CD8-positive, alpha-beta memory T cell (primary cell): Measurements from ENCODE around the gene FYCO1. TPM values are rescaled to one million over a fixed set of nuclear protein-coding genes. Genes with fewer than 3 reads are reported as not detected.

Experiments used
- CTCF ChIA-PET: fragments of 350-600 bp; sonication (Branson Sonifier 250); formaldehyde crosslinking; loops from one replicate; lab custom pipeline; 2021; ENCODE audit warnings: antibody characterized with exemption; lab: Charles Lee
- POLR2A ChIA-PET: fragments of 350-600 bp; sonication (Branson Sonifier 250); formaldehyde crosslinking; loops from one replicate; lab custom pipeline; 2021; ENCODE audit warnings: antibody characterized with exemption; lab: Charles Lee
- DNase-seq, 5 donors: peaks; one replicate each; pipeline versions ENCODE4 v3.0.0 to v3.0.0-alpha.2; 2020 to 2022; ENCODE audit warnings: mixed read lengths in 1 of 5
- H3K27ac ChIP-seq: one replicate; pipeline ENCODE4 v1.7.0; 2013; ENCODE audit warnings: low read depth, mild to moderate bottlenecking, low read length, moderate library complexity
- H3K27me3 ChIP-seq: 2 replicates; pipeline ENCODE4 v1.7.0; 2013; ENCODE audit warnings: low read length, mild to moderate bottlenecking; ENCODE audit not compliant: insufficient read depth, poor library complexity, severe bottlenecking
- H3K36me3 ChIP-seq: 2 replicates; pipeline ENCODE4 v1.7.0; 2013; ENCODE audit warnings: mild to moderate bottlenecking, low read length, moderate library complexity; ENCODE audit not compliant: insufficient read depth
- H3K4me1 ChIP-seq: 2 replicates; pipeline ENCODE4 v1.7.0; 2013; ENCODE audit warnings: mild to moderate bottlenecking, low read length, moderate library complexity; ENCODE audit not compliant: insufficient read depth
- H3K4me3 ChIP-seq: 2 replicates; pipeline ENCODE4 v1.7.0; 2013; ENCODE audit warnings: mild to moderate bottlenecking, low read length
- H3K9me3 ChIP-seq: 2 replicates; pipeline ENCODE4 v1.7.0; 2013; ENCODE audit warnings: mild to moderate bottlenecking, low read length
- H3K27ac Mint-ChIP-seq, 8 donors: one replicate each; pipeline ENCODE4 v1.8.0; 2020 to 2021; ENCODE audit warnings: mixed read lengths in 8 of 8, mild to moderate bottlenecking in 6 of 8, inconsistent platforms in 3 of 8, moderate library complexity in 3 of 8
- H3K27me3 Mint-ChIP-seq, 2 donors: one replicate each; pipeline ENCODE4 v1.8.0; 2020 to 2021; ENCODE audit warnings: mixed read lengths in 2 of 2, mild to moderate bottlenecking in 1 of 2, moderate library complexity in 1 of 2
- H3K36me3 Mint-ChIP-seq, 3 donors: one replicate each; pipeline ENCODE4 v1.8.0; 2020 to 2021; ENCODE audit warnings: mixed read lengths in 3 of 3, inconsistent platforms in 1 of 3, mild to moderate bottlenecking in 1 of 3
- H3K4me1 Mint-ChIP-seq, 3 donors: one replicate each; pipeline ENCODE4 v1.8.0; 2020 to 2021; ENCODE audit warnings: mixed read lengths in 3 of 3, inconsistent platforms in 1 of 3, mild to moderate bottlenecking in 1 of 3
- H3K4me3 Mint-ChIP-seq, 7 donors: one replicate each; pipeline ENCODE4 v1.8.0; 2020 to 2021; ENCODE audit warnings: mixed read lengths in 7 of 7, mild to moderate bottlenecking in 6 of 7, moderate library complexity in 4 of 7, inconsistent platforms in 2 of 7
- H3K9me3 Mint-ChIP-seq, 5 donors: one replicate each; pipeline ENCODE4 v1.8.0; 2020 to 2022; ENCODE audit warnings: mixed read lengths in 5 of 5, mild to moderate bottlenecking in 3 of 5, moderate library complexity in 2 of 5, inconsistent platforms in 1 of 5
- polyA plus RNA-seq: library from polyadenylated mRNA; unstranded; fragments of 300-500 nt; fragmentation: Illumina TruSeq; gene quantifications from one replicate; pipeline ENCODE4 v1.2.3, GENCODE V29; 2021
- total RNA-seq, 2 experiments: library from RNA; stranded (reverse); gene quantifications; one replicate each; pipeline ENCODE4 v1.2.3, GENCODE V29; 2021

The FYCO1 gene
- total and polyA plus RNA-seq, 3 experiments from 2014 or later, result 11.0 to 13.7 (median 13.4) TPM

- ChIA-PET POLR2A (interaction anchor here (1.1 to 2.2 kb wide), 2 partner anchors 13 to 37 kb away, joined by 3 to 6 read pairs; partner anchors contain the start of gene CXCR6), CTCF (interaction anchor here (1.0 to 2.1 kb wide), 3 partner anchors 10 to 42 kb away, joined by 4 to 6 read pairs (median 5); no protein-coding TSS in a partner anchor)
- Histone ChIP-seq H3K27me3 (no peaks in the 10 kb centered on the region), H3K36me3 (peaks cover 40% of the 10 kb centered on the region), H3K27ac (no peak overlapping the region), H3K9me3 (no peaks in the 10 kb centered on the region), H3K4me1 (peaks cover 60% of the 10 kb centered on the region), H3K4me3 (no peak overlapping the region)
- H3K36me3 Mint-ChIP-seq, result peaks cover 26 to 80% (median 39%) of the 10 kb centered on the region in 3 donors
- peak overlapping the region; percentile 48 to 98 (median 88) for H3K27ac Mint-ChIP-seq
- H3K27me3 Mint-ChIP-seq, result no peaks in the 10 kb centered on the region
- H3K4me3 Mint-ChIP-seq, result peak overlapping the region in 4 of 7 donors; percentile 21 to 48 (median 40)
- no peak for DNase-seq
- H3K4me1 Mint-ChIP-seq, result peaks cover 80 to 100% (median 86%) of the 10 kb centered on the region in 3 donors
- no peaks in the 10 kb centered on the region for H3K9me3 Mint-ChIP-seq
Measured at GRCh38 chr3:45980819-45981218, 14.8 kb downstream of the FYCO1 start.

GRCh38 chr3:45980229-45980813, 15.3 kb downstream of the FYCO1 start:
- H3K27ac Mint-ChIP-seq, result peak overlapping the region; percentile 39 to 98 (median 88)
- no peak overlapping the region for H3K4me3 ChIP-seq
- H3K9me3 Mint-ChIP-seq, result no peaks in the 10 kb centered on the region
- peak in 2 of 5 donors; percentile 31 to 62 for DNase-seq
- CTCF ChIA-PET, result interaction anchor here (0.8 to 2.1 kb wide), 4 partner anchors 11 to 99 kb away, joined by 3 to 6 read pairs (median 4); no protein-coding TSS in a partner anchor
- H3K36me3 Mint-ChIP-seq, result peaks cover 26 to 80% (median 39%) of the 10 kb centered on the region in 3 donors
- H3K4me3 Mint-ChIP-seq, result peak overlapping the region in 5 of 7 donors; percentile 23 to 57 (median 45)
- POLR2A ChIA-PET, result interaction anchor here (1.1 to 2.2 kb wide), 3 partner anchors 14 to 37 kb away, joined by 3 to 6 read pairs (median 3); partner anchors contain the start of gene CXCR6
- peaks cover 41% of the 10 kb centered on the region for H3K36me3 ChIP-seq
- H3K27me3 Mint-ChIP-seq, result peaks cover 0 to 2% of the 10 kb centered on the region in 2 donors
- peaks cover 80 to 100% (median 86%) of the 10 kb centered on the region in 3 donors for H3K4me1 Mint-ChIP-seq
- H3K4me1 ChIP-seq, result peaks cover 65% of the 10 kb centered on the region
- no peak overlapping the region for H3K27ac ChIP-seq
- H3K9me3 ChIP-seq, result no peaks in the 10 kb centered on the region
- no peaks in the 10 kb centered on the region for H3K27me3 ChIP-seq

GRCh38 chr3:45979378-45979777, 16.2 kb downstream of the FYCO1 start:
- ChIA-PET CTCF (interaction anchor here (0.8 to 2.1 kb wide), 3 partner anchors 12 to 100 kb away, joined by 3 to 6 read pairs (median 4); no protein-coding TSS in a partner anchor), POLR2A (interaction anchor here (0.6 to 2.2 kb wide), 3 partner anchors 14 to 128 kb away, joined by 3 to 6 read pairs (median 6); no protein-coding TSS in a partner anchor)
- H3K36me3 ChIP-seq, result peaks cover 44% of the 10 kb centered on the region
- H3K4me1 ChIP-seq, result peaks cover 74% of the 10 kb centered on the region
- H3K36me3 Mint-ChIP-seq, result peaks cover 29 to 80% (median 31%) of the 10 kb centered on the region in 3 donors
- H3K27ac ChIP-seq, result no peak overlapping the region
- H3K27ac Mint-ChIP-seq, result peak overlapping the region; percentile 39 to 98 (median 88)
- H3K27me3 ChIP-seq, result no peaks in the 10 kb centered on the region
- DNase-seq, result no peak
- no peak overlapping the region for H3K4me3 ChIP-seq
- H3K4me3 Mint-ChIP-seq, result peak overlapping the region in 6 of 7 donors; percentile 16 to 89 (median 60)
- no peaks in the 10 kb centered on the region for H3K9me3 Mint-ChIP-seq
- no peaks in the 10 kb centered on the region for H3K9me3 ChIP-seq
- peaks cover 81 to 100% (median 88%) of the 10 kb centered on the region in 3 donors for H3K4me1 Mint-ChIP-seq
- H3K27me3 Mint-ChIP-seq, result peaks cover 0 to 2% of the 10 kb centered on the region in 2 donors

GRCh38 chr3:45978006-45978761, 17.4 kb downstream of the FYCO1 start:
- H3K27me3 ChIP-seq, result no peaks in the 10 kb centered on the region
- Mint-ChIP-seq H3K27me3 (peaks cover 0 to 2% of the 10 kb centered on the region in 2 donors), H3K9me3 (no peaks in the 10 kb centered on the region), H3K27ac (peak overlapping the region; percentile 81 to 98 (median 98)), H3K4me1 (peaks cover 81 to 98% (median 87%) of the 10 kb centered on the region in 3 donors), H3K36me3 (peaks cover 23 to 77% (median 27%) of the 10 kb centered on the region in 3 donors), H3K4me3 (peak overlapping the region; percentile 29 to 91 (median 85))
- H3K4me3 ChIP-seq, result no peak overlapping the region
- DNase-seq, result peak in 3 of 5 donors; percentile 21 to 39 (median 30)
- no peaks in the 10 kb centered on the region for H3K9me3 ChIP-seq
- peaks cover 83% of the 10 kb centered on the region for H3K4me1 ChIP-seq
- POLR2A ChIA-PET, result interaction anchor here (0.7 to 1.8 kb wide), 2 partner anchors 20 to 35 kb away, joined by 4 to 9 read pairs; partner anchors contain the start of gene CXCR6
- CTCF ChIA-PET, result interaction anchor here (1.8 to 2.5 kb wide), 3 partner anchors 10 to 101 kb away, joined by 4 to 7 read pairs (median 6); no protein-coding TSS in a partner anchor
- peaks cover 36% of the 10 kb centered on the region for H3K36me3 ChIP-seq
- H3K27ac ChIP-seq, result no peak overlapping the region

GRCh38 chr3:45976191-45977091, 19.2 kb downstream of the FYCO1 start:
- Histone ChIP-seq H3K4me1 (peaks cover 92% of the 10 kb centered on the region), H3K27me3 (no peaks in the 10 kb centered on the region), H3K27ac (peak overlapping the region; percentile 20), H3K4me3 (peak overlapping the region; percentile 0), H3K9me3 (no peaks in the 10 kb centered on the region), H3K36me3 (peaks cover 31% of the 10 kb centered on the region)
- H3K27me3 Mint-ChIP-seq, result peaks cover 0 to 2% of the 10 kb centered on the region in 2 donors
- H3K9me3 Mint-ChIP-seq, result no peaks in the 10 kb centered on the region
- POLR2A ChIA-PET, result interaction anchor here (0.7 to 2.1 kb wide), 10 partner anchors 11 to 1140 kb away, joined by 3 to 16 read pairs (median 4); partner anchors contain the start of genes CXCR6 and FYCO1
- H3K36me3 Mint-ChIP-seq, result peaks cover 24 to 75% (median 29%) of the 10 kb centered on the region in 3 donors
- CTCF ChIA-PET, result interaction anchor here (1.0 to 2.5 kb wide), 12 partner anchors 8 to 134 kb away, joined by 3 to 10 read pairs (median 6); partner anchors contain the start of genes CXCR6 and LZTFL1
- H3K4me1 Mint-ChIP-seq, result peaks cover 90 to 97% (median 96%) of the 10 kb centered on the region in 3 donors
- DNase-seq, result peak; percentile 32 to 71 (median 38)
- H3K27ac Mint-ChIP-seq, result peak overlapping the region; percentile 78 to 98 (median 93)
- peak overlapping the region; percentile 9 to 87 (median 58) for H3K4me3 Mint-ChIP-seq

GRCh38 chr3:45975686-45976085, 19.9 kb downstream of the FYCO1 start:
- H3K27me3 ChIP-seq, result no peaks in the 10 kb centered on the region
- peaks cover 87% of the 10 kb centered on the region for H3K4me1 ChIP-seq
- Mint-ChIP-seq H3K36me3 (peaks cover 22 to 75% (median 24%) of the 10 kb centered on the region in 3 donors), H3K27me3 (peaks cover 0 to 2% of the 10 kb centered on the region in 2 donors), H3K4me1 (peaks cover 89 to 97% (median 94%) of the 10 kb centered on the region in 3 donors), H3K27ac (peak overlapping the region; percentile 78 to 98 (median 93)), H3K9me3 (no peaks in the 10 kb centered on the region), H3K4me3 (peak overlapping the region in 6 of 7 donors; percentile 33 to 87 (median 54))
- DNase-seq, result no peak
- H3K36me3 ChIP-seq, result peaks cover 23% of the 10 kb centered on the region
- H3K4me3 ChIP-seq, result no peak overlapping the region
- H3K27ac ChIP-seq, result no peak overlapping the region
- no peaks in the 10 kb centered on the region for H3K9me3 ChIP-seq
- ChIA-PET CTCF (interaction anchor here (1.0 to 2.5 kb wide), 7 partner anchors 11 to 134 kb away, joined by 3 to 10 read pairs (median 5); partner anchors contain the start of genes CXCR6 and LZTFL1), POLR2A (interaction anchor here (1.0 to 2.1 kb wide), 3 partner anchors 10 to 33 kb away, joined by 3 to 16 read pairs (median 8); partner anchors contain the start of gene CXCR6)
